HepG2 (cell line): ENCODE results near the gene ZNF30. TPM values are rescaled to one million over a fixed set of nuclear protein-coding genes. Genes with fewer than 3 reads are reported as not detected.

Source experiments
- DRAP1 ChIP-seq: IDR thresholded peaks from 2 replicates; pipeline ENCODE4 v1.6.1; 2016; ENCODE audit warnings: missing genetic modification reagents, missing compliant biosample characterization
- FOSL2 ChIP-seq: sonication (generic); formaldehyde crosslinking; IDR thresholded peaks from 2 replicates; pipeline ENCODE4 v1.4.0; 2020; ENCODE audit warnings: missing genetic modification reagents
- MZF1 ChIP-seq: sonication (generic); formaldehyde crosslinking; IDR thresholded peaks from 2 replicates; pipeline ENCODE4 v1.8.1; 2023; ENCODE audit warnings: mild to moderate bottlenecking, missing genetic modification reagents, borderline replicate concordance
- PLRG1 ChIP-seq: fragments of 450-650 bp; conservative IDR thresholded peaks from 2 replicates; pipeline ENCODE4 v1.6.1; 2016
- RBFOX2 ChIP-seq: fragments of 200-400 bp; formaldehyde crosslinking; IDR thresholded peaks from 2 replicates; pipeline ENCODE4 v1.6.1; 2017; ENCODE audit warnings: low read depth, mild to moderate bottlenecking, low read length
- RNF219 ChIP-seq: sonication (generic); formaldehyde crosslinking; IDR thresholded peaks from 2 replicates; pipeline ENCODE4 v1.5.0; 2020; ENCODE audit warnings: mild to moderate bottlenecking, missing genetic modification reagents
- SIX4 ChIP-seq: sonication (generic); formaldehyde crosslinking; IDR thresholded peaks from 2 replicates; pipeline ENCODE4 v1.4.0; 2020; ENCODE audit warnings: missing genetic modification reagents
- STAG1 ChIP-seq: sonication (generic); formaldehyde crosslinking; IDR thresholded peaks from 2 replicates; pipeline ENCODE4 v1.4.0; 2020; ENCODE audit warnings: missing genetic modification reagents
- ZBTB1 ChIP-seq: sonication (generic); formaldehyde crosslinking; IDR thresholded peaks from 2 replicates; pipeline ENCODE4 v1.4.0; 2020; ENCODE audit warnings: missing genetic modification reagents, borderline replicate concordance
- ZBTB40 ChIP-seq, 2 experiments: fragments of 450-650 bp in 1 of 2; sonication (generic) in 1 of 2; formaldehyde crosslinking in 1 of 2; IDR thresholded peaks; 2 replicates each; pipeline versions ENCODE4 v1.6.1 to v1.8.0; 2016 to 2022; ENCODE audit warnings: antibody characterized with exemption in 1 of 2, mild to moderate bottlenecking in 1 of 2, missing genetic modification reagents in 1 of 2
- ZGPAT ChIP-seq: IDR thresholded peaks from 2 replicates; pipeline ENCODE4 v1.6.1; 2016; ENCODE audit warnings: mild to moderate bottlenecking
- ZNF564 ChIP-seq: sonication (generic); formaldehyde crosslinking; IDR thresholded peaks from 2 replicates; pipeline ENCODE4 v1.8.1; 2023; ENCODE audit warnings: mild to moderate bottlenecking, missing genetic modification reagents
- ZNF639 ChIP-seq: conservative IDR thresholded peaks from 2 replicates; pipeline ENCODE4 v1.6.1; 2018; ENCODE audit warnings: missing genetic modification reagents
- ZNF746 ChIP-seq: sonication (generic); formaldehyde crosslinking; IDR thresholded peaks from 2 replicates; pipeline ENCODE4 v1.8.0; 2022; ENCODE audit warnings: mild to moderate bottlenecking, missing genetic modification reagents
- polyA plus RNA-seq, 8 experiments: library from polyadenylated mRNA; depleted of rRNA in 3 of 8; stranded (reverse) in 7 of 8; unstranded in 1 of 8; fragments of >200 nt; fragmentation: Illumina TruSeq in 4 of 8; extraction: Trizol in 4 of 8; gene quantifications; 2 replicates each; pipeline versions ENCODE4 v1.2.1 to v1.2.3, GENCODE V29; 2011 to 2016; ENCODE audit warnings: low read depth in 4 of 8, missing spikeins in 1 of 8, mixed read lengths in 1 of 8; ENCODE audit not compliant: insufficient read depth in 1 of 8
- total RNA-seq, 5 experiments: library from RNA; depleted of rRNA; stranded (reverse); fragments of >200 nt; fragmentation: Illumina TruSeq; extraction: Trizol; gene quantifications; 2 replicates each; pipeline ENCODE4 v1.2.3, GENCODE V29; 2016; ENCODE audit warnings: low read depth in 1 of 5

The ZNF30 gene
- total and polyA plus RNA-seq, 2 of the 13 experiments (the other 11 are each of a cell fraction or from before 2014, with no cell fraction given) = 2.3 to 4.4 TPM

- TF ChIP-seq ZNF639 (CRISPR knock-in tag) (no peak; the same call in 1 of the 2 replicates), FOSL2 (CRISPR knock-in tag) (no peak), RBFOX2 (peak; percentile 83), ZBTB40 (IDR thresholded peaks at IDR 0.05) (no peak), ZBTB40 (CRISPR knock-in tag; IDR thresholded peaks at IDR 0.05) (no peak; the same call in 1 of the 2 replicates), MZF1 (peak; percentile 86), ZBTB1 (CRISPR knock-in tag) (no peak), RNF219 (no peak), PLRG1 (no peak), ZNF564 (CRISPR knock-in tag) (no peak), STAG1 (CRISPR knock-in tag) (no peak), DRAP1 (CRISPR knock-in tag) (peak; percentile 44; the same call in 1 of the 2 replicates), ZNF746 (CRISPR knock-in tag) (no peak), SIX4 (CRISPR knock-in tag) (no peak), ZGPAT (CRISPR knock-in tag) (peak; percentile 54; the same call in 1 of the 2 replicates)
Measured at GRCh38 chr19:34963573-34964406, 37.1 kb downstream of the ZNF30 start, which contains the start of gene ZNF792 (continued).
